ENCODE results near the gene LBHD1. TPM values are rescaled to one million over a fixed set of nuclear protein-coding genes. Genes with fewer than 3 reads are reported as not detected.
"Not testable (repeated sequence)": the region's sequence is repeated elsewhere in the genome, so short reads cannot be mapped to it uniquely, and the experiment has no call there.

Gene LBHD1
- total RNA-seq, 1 experiment from 2014 or later = 4.5 TPM

DNA sequence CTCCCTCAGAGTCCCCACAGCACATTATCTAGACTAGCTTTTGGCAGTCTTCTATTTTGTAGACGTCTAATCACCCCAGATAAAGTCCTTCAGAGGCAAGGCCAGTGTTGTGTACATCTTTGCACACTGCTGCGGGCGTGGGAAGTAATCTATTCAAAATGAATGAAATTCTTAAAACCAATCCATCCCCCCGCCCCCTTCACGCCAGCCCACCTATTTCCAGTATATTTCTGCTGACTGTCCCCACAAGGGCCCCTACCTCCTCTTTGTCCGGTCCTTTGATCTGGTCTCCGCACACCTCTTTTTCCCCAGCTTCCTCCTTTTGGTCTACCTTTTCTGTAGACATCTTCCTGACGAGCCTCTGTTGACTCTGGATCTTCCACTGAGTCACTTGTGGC, 34.8 kb upstream of the LBHD1 start:
- H3K4me3 ChIP-seq (ENCODE audit: insufficient read depth, low read depth, low read length) = peak overlapping the region; percentile 62
- peaks cover 1% of the 10 kb centered on the region; the same call in 1 of the 2 replicates for H3K36me3 ChIP-seq (replicated peaks; ENCODE audit: control insufficient read depth, insufficient read depth, low read length)
- no peak for DNase-seq

DNA sequence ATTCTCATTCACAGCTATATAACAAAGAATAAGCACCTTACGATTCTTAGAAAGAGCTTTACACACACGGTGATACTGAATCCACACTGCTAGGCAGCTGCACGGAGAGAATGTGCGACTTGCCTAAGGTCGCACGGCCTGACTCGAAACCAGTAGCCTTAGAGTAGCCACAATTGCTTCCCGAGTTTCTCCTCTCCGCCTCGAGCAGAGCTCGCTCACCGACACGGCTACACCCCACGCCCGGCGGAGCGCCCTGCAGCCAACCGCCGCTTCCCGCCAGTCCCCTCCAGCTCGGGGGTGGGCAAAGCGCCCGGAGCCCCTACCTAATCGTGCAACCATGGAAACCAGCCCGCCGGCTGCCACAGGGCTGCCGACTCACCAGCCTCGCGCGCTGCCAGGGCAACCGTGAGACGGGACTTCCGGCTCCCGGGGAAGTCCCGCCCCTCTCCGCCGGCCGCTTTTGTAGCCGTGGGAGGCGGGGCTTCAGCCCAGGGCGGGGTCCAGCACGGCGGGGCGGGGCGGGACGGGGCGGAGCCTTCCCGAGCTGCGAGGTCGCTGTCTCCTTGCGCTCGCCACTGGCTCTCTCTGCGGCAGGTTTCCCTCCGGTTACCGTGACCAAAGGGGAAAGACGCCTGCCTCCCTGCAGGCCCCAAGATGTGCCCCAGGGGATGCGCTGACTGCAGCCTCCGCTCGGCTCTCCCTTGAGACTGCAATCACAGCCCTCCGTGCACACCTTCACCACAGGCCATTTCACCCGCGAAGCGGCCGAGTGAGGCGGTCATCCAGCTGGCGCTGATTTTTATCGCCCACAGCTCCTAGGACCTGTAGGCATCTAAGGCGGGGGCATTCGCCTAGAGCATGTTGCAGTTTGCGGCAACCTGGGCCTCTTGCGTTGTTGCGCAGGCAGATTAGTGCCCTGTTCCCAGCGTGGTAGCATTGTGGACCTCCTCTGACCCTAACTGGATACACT, 34.1 kb upstream of the LBHD1 start:
- peak; percentile 99 for DNase-seq
- H3K27me3 ChIP-seq (ENCODE audit: control insufficient read depth, insufficient read depth, low read length) = no peaks in the 10 kb centered on the region
- no peaks in the 10 kb centered on the region; the same call in 1 of the 2 replicates for H3K36me3 ChIP-seq (replicated peaks; ENCODE audit: control insufficient read depth, insufficient read depth, low read length)
- peak overlapping the region; percentile 62 for H3K4me3 ChIP-seq (ENCODE audit: insufficient read depth, low read depth, low read length)

More for the DNA sequence above, 34.8 kb upstream of the LBHD1 start:
- no peaks in the 10 kb centered on the region for H3K27me3 ChIP-seq (ENCODE audit: control insufficient read depth, insufficient read depth, low read length)

GRCh38 chr11:62705413-62705812, 33.3 kb upstream of the LBHD1 start:
- no peaks in the 10 kb centered on the region; the same call in 1 of the 2 replicates for H3K36me3 ChIP-seq (replicated peaks; ENCODE audit: control insufficient read depth, insufficient read depth, low read length)
- peak; percentile 70 for DNase-seq
- H3K27me3 ChIP-seq (ENCODE audit: control insufficient read depth, insufficient read depth, low read length) = no peaks in the 10 kb centered on the region
- peak overlapping the region; percentile 61 for H3K4me3 ChIP-seq (ENCODE audit: insufficient read depth, low read depth, low read length)

- DNase-seq; H3K4me3 ChIP-seq (ENCODE audit: insufficient read depth, low read depth, low read length); H3K36me3 ChIP-seq (replicated peaks; ENCODE audit: control insufficient read depth, insufficient read depth, low read length); H3K27me3 ChIP-seq (ENCODE audit: control insufficient read depth, insufficient read depth, low read length): not testable (repeated sequence)
Measured at GRCh38 chr11:62703921-62704320, 31.9 kb upstream of the LBHD1 start.

DNA sequence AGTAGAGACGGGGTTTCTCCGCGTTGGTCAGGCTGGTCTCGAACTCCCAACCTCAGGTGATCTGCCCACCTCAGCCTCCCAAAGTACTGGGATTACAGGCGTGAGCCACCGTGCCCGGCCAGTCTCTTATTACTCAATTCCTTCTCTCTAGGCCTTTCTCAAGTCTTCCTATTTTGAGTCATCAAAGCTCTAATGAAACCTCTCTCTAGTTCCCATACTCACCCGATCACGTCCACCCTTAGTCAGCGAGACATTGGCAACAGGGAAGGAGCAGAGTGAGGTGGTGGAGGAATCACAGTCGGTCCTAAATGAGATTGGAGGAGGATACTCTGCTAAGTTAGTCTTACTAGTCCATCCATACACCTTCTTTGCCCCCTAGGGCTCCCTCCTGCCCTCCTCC, 30.2 kb upstream of the LBHD1 start:
- Histone ChIP-seq H3K4me3 (ENCODE audit: insufficient read depth, low read depth, low read length) (no peak overlapping the region), H3K27me3 (ENCODE audit: control insufficient read depth, insufficient read depth, low read length) (no peaks in the 10 kb centered on the region), H3K36me3 (replicated peaks; ENCODE audit: control insufficient read depth, insufficient read depth, low read length) (no peaks in the 10 kb centered on the region; the same call in none of the 2 replicates)
- no peak for DNase-seq

GRCh38 chr11:62694455-62695167, 22.5 kb upstream of the LBHD1 start:
- peak; percentile 90 for DNase-seq
- Histone ChIP-seq H3K27me3 (ENCODE audit: control insufficient read depth, insufficient read depth, low read length) (no peaks in the 10 kb centered on the region), H3K4me3 (ENCODE audit: insufficient read depth, low read depth, low read length) (no peak overlapping the region), H3K36me3 (replicated peaks; ENCODE audit: control insufficient read depth, insufficient read depth, low read length) (peaks cover 17% of the 10 kb centered on the region)

DNA sequence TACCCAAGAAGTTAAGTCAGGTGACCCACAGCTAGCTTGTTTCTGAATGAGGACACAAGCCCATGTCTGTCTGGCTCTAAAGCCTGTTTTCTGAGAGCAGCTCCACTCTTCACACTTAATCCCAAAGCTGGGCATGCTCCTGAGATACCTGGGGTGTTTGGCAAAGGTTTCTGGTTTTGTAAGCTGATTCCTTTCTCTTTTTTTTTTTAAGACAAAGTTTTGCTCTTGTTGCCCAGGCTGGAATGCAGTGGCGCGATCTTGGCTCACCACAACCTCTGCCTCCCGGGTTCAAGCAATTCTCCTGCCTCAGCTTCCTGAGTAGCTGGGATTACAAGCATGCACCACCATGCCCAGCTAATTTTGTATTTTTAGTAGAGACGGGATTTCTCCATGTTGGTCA, 21.6 kb upstream of the LBHD1 start:
- not testable (repeated sequence) for H3K4me3 ChIP-seq (ENCODE audit: insufficient read depth, low read depth, low read length); DNase-seq; H3K27me3 ChIP-seq (ENCODE audit: control insufficient read depth, insufficient read depth, low read length)
- H3K36me3 ChIP-seq (replicated peaks; ENCODE audit: control insufficient read depth, insufficient read depth, low read length) = peaks cover 17% of the 10 kb centered on the region

DNA sequence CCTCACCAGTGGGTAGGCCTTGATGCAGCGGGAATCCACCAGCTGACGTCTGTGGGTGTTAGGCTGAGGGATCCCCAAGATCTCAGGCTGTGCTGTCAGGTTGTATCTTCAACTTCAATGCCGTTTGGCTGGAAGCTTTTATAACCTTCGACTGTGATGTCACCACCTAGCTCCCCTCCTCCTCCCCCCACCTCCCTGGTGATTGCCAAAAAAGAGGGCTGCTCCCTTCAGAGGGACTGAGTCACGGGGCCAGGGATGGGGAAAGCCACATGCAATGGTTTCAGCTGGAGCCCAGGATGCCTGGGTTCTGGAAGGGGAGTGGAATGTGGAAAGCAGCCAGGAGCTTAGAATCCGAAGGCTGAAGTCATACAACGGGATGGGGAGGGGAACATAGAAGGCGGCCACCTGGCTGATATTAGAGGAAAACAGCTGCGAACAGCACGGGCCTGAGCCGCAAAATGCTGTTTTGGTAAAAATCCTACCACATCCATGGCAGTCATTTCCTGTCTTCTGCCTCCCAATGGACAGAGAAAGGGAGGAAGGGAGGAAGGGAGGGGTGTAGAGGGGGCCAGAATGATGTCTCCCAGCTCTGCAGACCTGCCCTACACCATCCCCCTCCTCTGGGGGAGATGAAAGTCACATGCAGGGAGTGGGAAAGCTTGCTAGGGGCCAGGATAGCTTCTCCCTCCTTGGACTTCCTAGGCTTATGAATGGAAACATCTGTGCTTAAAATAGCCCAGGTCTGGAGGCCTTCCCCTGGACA, 17.5 kb upstream of the LBHD1 start, which contains the start of gene LRRN4CL:
Gene LRRN4CL (minus strand): TSS at position 110 of the 763 bp plus-strand sequence. CDS start 1,022 bp downstream, outside the sequence.
- H3K27me3 ChIP-seq (ENCODE audit: control insufficient read depth, insufficient read depth, low read length) = no peaks in the 10 kb centered on the region
- DNase-seq = peak; percentile 54
- H3K4me3 ChIP-seq (ENCODE audit: insufficient read depth, low read depth, low read length) = no peak within 1 kb of the TSS
- peaks cover 17% of the 10 kb centered on the region for H3K36me3 ChIP-seq (replicated peaks; ENCODE audit: control insufficient read depth, insufficient read depth, low read length)

DNA sequence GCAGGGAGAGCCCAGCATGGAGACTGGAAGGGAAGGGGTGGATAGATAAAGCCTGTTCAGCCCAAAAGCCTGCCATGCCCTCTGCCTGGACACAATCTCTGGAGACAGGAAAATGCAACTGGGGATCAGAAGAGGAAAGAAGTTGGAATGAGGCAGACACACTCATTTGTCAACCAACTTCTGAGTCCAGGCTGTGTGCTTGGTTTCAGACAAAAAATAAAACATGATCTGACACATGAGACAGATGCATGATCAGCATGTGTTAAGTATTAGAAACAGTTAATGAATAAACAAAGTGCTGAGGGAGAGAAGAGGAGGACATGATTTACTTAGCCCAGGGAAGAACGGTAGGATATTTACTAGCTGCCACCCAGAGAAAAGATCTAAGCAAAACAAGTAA, 16.4 kb upstream of the LBHD1 start:
- Histone ChIP-seq H3K36me3 (replicated peaks; ENCODE audit: control insufficient read depth, insufficient read depth, low read length) (peaks cover 15% of the 10 kb centered on the region), H3K4me3 (ENCODE audit: insufficient read depth, low read depth, low read length) (no peak overlapping the region), H3K27me3 (ENCODE audit: control insufficient read depth, insufficient read depth, low read length) (no peaks in the 10 kb centered on the region)
- DNase-seq = no peak

GRCh38 chr11:62687508-62688396, 15.7 kb upstream of the LBHD1 start:
- no peak overlapping the region for H3K4me3 ChIP-seq (ENCODE audit: insufficient read depth, low read depth, low read length)
- DNase-seq = peak; percentile 71
- peaks cover 14% of the 10 kb centered on the region for H3K36me3 ChIP-seq (replicated peaks; ENCODE audit: control insufficient read depth, insufficient read depth, low read length)
- H3K27me3 ChIP-seq (ENCODE audit: control insufficient read depth, insufficient read depth, low read length) = no peaks in the 10 kb centered on the region

DNA sequence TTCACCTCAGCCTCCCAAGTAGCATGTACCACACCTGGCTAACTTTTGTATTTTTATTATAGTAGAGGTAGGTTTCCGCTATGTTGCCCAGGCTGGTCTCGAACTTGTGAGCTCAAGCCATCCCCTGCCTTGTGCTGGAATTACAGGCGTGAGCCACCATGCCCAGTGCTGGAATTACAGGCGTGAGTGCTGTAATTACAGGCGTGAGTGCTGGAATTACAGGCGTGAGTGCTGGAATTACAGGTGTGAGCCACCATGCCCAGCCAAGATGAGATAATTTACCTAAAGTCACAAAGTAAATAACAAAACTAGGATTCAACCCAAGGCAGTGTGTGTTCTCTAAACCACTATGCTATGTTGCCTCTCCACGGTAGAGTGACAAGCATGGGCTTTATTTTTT, 10.5 kb upstream of the LBHD1 start:
- H3K4me3 ChIP-seq (ENCODE audit: insufficient read depth, low read depth, low read length) = no peak overlapping the region
- peaks cover 3% of the 10 kb centered on the region for H3K36me3 ChIP-seq (replicated peaks; ENCODE audit: control insufficient read depth, insufficient read depth, low read length)
- no peak for DNase-seq
- no peaks in the 10 kb centered on the region for H3K27me3 ChIP-seq (ENCODE audit: control insufficient read depth, insufficient read depth, low read length)

DNA sequence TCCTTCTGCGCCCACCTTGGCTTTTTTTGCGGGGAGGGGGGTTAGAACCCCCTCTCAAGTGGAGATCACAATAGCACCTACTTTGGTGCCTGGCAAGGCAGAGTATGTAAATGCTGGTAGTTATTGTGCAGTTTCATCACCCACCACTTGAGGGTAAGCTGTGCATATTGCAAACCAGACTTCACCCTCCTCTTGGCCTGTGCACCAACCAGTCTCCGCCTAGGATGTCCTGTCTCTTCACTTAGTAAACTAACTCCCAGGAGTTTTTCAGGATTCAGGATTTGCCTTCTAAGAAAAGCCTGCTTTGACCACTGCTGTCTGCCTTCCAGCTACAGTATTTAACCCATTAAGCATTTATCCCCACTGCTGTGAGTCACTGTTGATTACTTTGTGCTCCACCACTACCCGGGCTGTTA, 8.8 kb upstream of the LBHD1 start:
- no peaks in the 10 kb centered on the region for H3K27me3 ChIP-seq (ENCODE audit: control insufficient read depth, insufficient read depth, low read length)
- peak; percentile 62 for DNase-seq
- H3K4me3 ChIP-seq (ENCODE audit: insufficient read depth, low read depth, low read length) = no peak overlapping the region
- peaks cover 15% of the 10 kb centered on the region for H3K36me3 ChIP-seq (replicated peaks; ENCODE audit: control insufficient read depth, insufficient read depth, low read length)
